NT2/D1 (cell line): ENCODE measurements around the gene RHBDL1.

ENCODE experiments used
- SUZ12 ChIP-seq: IDR thresholded peaks from 2 replicates; pipeline ENCODE4 v1.6.1; 2011; ENCODE audit not compliant: insufficient read length, insufficient read depth; ENCODE audit errors: extremely low read depth
- YY1 ChIP-seq: IDR thresholded peaks from 2 replicates; pipeline ENCODE4 v1.6.1; 2011; ENCODE audit not compliant: insufficient read length, insufficient read depth
- ZNF274 ChIP-seq: IDR thresholded peaks from 2 replicates; pipeline ENCODE4 v1.6.1; 2011; ENCODE audit warnings: mild to moderate bottlenecking, low read depth, low read length

GRCh38 chr16:719815-720446, 44.5 kb downstream of the RHBDL1 start:
- no peak for TF ChIP-seq ZNF274
- no peak for TF ChIP-seq SUZ12
- no peak for TF ChIP-seq YY1
